ENCODE data around the gene PRAMEF2.
"Not testable (repeated sequence)": the region's sequence is repeated elsewhere in the genome, so short reads cannot be mapped to it uniquely, and the experiment has no call there.

DNA sequence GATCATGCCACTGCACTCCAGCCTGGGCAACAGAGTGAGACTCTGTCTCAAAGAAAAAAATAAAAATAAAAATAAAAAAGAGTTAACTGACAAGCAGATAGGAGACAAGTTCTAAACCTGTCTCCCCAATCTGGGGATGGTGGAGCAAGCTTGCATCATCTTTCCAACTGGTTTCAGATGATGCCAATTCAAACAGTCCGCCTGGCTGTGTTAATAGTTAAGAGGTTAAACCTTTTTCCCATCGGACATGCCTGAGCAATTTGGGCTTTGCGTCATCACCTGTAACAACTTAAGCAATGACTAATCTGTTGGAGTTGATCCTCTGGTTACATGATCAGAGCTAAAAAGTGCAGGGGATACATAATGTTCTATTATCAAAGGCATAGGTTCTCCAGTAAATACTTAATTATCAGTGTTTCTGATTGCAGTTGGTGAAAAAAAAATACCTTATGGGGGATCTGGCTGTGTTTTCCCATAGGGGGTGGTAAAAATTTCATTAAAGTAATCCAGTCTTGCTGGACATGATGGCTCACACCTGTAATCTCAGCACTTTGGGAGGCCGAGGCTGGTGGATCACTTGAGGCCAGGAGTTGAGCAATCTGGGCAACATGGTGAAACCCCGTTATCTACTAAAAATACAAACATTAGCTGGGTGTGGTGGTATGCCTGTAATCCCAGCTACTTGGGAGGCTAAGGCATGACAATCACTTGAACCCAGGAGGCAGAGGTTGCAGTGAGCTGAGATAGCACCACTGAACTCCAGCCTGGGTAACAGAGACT lies 47.1 kb downstream of the PRAMEF2 start:
- TF ChIP-seq POLR2A, POLR2AphosphoS5, EP300 (IDR thresholded peaks at IDR 0.05): not testable (repeated sequence)
